Activated CD4-positive, alpha-beta T cell treated with anti-CD3 and anti-CD28 coated beads, Interleukin-2, Interleukin-4, amounts not matched to agents 100 ng/mL and 50 ng/mL, durations not matched to agents 16 hours and 8 hours (primary cell): Measurements from ENCODE around the gene GLT6D1.
"Not testable (repeated sequence)": the region's sequence is repeated elsewhere in the genome, so short reads cannot be mapped to it uniquely, and the experiment has no call there.

ENCODE experiments used
- DNase-seq: peaks from one replicate; pipeline ENCODE4 v3.0.0-alpha.2; 2020; ENCODE audit warnings: low spot score

The GLT6D1 gene

DNA sequence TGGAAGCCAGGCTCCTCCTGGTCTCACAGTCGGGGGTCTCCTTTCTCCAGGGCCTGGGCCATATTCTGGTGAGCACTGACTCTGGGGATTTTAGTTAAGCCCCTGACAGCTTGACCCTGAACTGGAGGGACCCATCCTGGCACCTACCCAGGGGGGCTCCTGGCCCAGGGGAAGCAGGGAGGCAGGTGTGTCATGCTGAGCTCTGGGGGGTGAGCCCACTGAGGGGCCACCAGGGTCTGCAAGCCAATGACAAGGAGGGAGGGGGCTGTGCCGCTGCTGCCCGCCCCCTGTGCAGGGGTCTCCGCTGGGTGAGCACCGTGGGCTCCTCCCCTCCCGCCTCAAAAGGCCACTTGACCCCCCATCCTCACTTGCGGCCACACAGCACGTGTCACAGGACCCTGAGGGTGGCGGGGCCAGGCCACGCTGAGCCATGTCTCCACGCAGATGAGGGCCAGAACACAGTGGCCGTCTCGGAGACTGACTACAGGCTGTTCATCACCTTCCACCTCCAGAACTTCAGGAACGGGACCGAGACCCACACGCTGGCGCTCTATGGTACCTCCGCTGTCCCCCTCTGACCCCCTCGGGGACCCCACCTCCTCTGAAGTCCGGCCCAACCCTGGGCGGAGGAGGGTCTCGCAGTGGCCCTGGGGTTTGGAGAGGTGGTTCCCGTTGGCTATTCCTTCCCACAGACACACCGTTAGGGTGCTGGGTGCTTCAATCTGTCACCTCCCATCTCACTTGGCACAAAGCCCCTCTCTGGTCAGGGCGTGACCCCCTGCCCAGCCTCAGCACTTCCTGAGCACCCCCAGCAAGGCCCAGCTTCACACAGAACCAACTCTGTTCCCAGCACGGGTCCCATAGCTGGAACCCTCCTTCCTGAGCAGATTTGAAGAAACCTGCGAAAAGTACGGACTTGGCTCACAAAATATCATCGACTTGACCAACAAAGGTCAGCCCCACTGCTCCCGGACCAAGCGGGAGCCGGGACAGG, 25.8 kb upstream of the GLT6D1 start:
- no peak for DNase-seq

DNA sequence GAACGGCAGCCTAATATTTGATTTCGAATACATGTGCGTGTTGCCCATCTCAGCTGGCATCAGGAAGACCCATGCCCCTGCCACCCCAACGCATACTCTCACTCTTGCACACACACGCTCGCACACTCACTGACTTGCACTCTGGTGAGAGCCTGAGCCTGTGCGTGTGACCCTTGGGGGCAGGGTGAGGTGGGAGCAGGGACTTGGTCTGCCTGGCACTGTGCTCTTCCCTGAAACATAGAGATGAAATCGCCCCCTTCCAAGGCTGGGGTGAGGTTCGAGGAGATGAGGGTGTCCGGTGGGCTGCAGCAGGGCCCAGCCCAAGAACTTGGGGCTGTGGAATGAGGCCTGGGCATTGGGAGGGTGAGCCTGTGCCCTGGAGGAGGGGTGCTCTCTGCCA, 24.9 kb upstream of the GLT6D1 start:
- no peak for DNase-seq

DNA sequence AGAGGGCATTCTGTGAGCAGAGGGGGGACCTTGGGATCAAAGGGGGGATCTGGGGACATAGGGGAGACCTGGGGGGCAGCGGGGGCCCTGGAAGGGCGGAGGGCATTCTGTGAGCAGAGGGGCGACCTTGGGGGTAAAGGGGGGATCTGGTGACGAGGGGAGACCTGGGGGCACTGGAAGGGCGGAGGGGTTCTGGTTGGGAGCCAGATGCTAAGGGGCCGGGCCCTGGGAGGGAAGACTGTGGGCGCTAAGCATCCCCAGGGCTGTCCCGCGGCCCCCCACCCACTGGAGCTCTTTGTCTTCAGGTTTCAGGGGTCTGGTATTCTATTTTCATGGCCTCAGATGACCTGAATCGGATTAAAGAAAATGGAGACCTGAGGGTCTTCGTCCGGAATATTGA, 24.5 kb upstream of the GLT6D1 start:
- no peak for DNase-seq

DNA sequence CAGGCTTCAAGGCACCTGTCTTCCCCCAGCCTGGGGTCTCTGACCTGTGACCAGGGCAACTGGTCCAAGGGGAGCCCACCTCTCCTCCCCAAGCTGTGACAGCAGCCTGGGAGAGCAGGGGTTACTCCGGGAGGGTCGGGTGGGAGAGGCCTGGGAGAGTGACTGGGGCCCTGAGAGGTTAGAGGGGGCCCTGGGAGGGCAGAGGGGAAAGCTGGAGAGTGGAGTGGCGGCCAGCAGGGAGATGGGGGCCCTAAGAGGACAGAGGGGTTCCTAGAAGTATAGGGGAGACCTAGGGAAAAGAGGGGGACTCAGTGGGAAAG, 24.1 kb upstream of the GLT6D1 start:
- DNase-seq, result no peak

DNA sequence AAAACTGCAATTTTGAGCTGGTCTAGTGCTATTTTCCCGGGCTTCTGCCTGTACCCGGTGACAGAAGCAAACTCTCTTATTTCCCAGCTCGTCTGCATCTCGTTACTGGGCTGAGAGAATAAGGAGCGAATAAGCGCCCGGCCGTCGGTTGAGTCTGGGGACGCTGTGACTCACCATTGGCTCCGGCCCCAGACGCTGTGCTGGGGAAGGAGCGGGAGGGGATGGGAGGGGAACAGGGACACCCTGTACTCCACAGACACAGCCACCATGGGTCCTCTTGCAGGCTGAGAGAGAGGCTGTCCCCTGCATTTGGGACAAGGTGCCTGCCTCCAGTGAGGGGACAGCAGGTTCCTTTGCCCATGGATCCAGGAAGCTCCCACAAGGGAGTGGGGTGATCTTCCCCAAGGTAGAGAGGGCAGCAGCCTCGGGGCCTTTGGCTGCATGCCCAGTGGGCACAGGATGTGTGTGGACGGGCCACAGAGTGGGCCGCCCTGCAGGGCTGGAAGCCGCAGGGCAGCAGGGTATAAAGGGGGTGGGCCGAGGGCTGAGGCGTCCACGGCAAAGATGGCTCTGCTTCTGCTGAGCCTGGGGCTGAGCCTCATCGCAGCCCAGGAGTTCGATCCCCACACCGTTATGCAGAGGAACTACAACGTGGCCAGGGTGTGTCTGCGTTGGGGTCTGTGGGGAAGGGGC, 23.6 kb upstream of the GLT6D1 start, which contains the start of gene LCN9:
TSS of gene LCN9 (plus strand) at position 552 of the 693 bp plus-strand sequence. CDS start at position 565, 13 bp downstream.
- no peak for DNase-seq

DNA sequence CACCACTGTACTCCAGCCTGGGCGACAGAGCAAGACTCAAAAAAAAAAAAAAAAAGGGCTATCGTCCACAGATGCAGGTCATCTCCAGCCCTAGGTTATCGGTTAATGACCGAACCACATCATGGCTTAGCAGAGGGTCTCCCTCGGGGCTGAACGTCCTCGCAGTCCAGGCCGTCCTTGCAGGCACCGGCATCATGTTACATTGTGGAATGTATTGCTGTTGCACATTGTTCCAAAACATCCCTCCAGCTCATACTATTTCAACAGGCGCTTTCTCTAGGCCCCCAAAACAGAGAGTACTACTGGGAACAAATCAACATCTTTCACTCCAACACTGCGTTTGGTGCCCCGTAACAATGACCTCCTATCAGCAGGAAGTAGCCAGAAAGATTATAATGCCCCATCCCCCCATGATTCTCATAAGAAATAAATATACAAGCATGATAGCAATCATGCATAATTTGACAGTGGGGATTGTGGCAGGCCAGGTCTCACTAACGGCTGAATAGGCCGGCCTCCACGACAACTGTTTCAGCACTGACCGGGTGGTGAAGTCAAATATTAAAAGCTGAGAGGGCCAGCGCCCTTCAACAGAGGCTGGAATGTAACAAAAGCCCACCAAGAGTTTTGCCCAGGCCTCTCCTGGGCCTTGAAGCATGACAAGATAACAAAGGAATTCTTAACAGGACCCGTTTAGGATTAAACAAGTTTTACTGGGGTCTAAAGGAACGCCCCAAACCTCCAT, 22.6 kb upstream of the GLT6D1 start:
- no peak for DNase-seq

DNA sequence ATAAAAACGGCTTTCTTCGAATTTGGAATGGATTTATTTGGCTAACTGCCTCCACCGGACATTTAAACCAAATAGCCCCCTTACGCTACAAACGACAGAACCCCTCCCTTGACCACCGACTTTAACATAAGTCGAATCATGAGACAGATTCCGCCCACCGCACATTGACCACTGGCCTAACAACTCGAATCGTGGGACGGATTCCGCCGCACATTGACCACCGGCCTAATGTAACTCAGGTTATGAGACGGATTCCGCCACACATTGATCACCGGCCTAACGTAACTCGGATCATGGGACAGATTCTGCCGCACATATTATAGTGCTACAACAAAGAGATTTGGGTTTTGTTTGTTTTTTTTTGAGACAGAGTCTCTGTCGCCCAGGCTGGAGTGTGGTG, 21.1 kb upstream of the GLT6D1 start:
- no peak for DNase-seq

DNA sequence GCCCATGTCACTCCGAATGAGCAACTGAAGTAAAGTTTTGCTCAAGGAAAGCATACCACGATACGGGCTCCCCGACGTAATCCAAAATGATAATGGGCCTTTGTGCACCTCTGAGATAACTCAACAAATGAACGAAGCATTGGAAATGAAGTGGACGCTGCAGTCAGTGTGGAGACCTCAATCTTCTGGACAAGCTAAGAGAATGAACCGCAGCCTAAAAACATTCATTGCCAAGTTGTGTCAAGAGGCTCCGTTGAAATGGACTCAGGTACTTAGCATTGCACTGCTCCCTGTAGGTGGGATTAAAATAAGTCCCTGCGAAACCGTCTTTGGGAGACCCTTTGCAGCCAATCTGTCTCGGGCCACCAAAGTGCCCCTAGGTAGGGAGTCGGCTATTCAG, 19.9 kb upstream of the GLT6D1 start:
- no peak for DNase-seq

DNA sequence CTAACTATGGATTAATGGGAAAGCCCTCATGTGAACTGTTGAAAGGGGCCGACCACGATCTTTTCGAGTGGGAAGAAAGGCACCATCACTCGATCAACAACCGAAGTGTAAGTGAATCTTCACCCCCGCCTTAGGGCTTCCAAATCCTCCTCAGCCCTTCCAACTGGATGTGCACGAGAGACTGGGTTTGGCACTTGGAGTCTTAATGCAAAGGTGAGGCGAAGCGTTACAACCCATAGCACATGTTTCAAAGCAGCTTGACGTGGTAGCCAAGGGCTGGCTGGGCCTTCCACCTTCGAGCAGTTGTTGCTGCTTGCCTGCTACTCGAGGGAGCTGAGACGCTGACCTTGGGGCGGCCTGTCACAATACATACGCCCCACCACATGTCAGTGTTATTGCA, 18.1 kb upstream of the GLT6D1 start:
- no peak for DNase-seq

DNA sequence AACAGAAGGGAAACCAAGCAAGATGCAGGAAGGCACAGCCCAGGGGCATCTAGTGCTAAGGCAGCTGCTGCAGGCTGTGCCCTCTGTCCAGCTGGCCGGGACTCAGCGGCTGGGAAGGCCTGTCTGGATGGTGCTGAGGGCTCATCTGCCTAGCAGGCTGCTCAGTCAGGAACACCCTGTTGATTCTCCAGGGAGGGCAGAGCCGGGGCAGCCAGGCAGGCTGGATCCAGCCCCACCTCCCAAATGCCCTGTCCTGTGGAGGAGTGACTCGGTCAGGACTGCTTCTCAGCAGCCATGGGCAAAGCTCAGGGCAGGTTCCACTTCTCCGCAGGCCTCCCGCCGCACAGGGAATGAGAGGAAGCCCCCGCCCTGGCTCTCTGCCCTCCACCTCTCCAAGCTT, 16.0 kb upstream of the GLT6D1 start:
- DNase-seq, result no peak

DNA sequence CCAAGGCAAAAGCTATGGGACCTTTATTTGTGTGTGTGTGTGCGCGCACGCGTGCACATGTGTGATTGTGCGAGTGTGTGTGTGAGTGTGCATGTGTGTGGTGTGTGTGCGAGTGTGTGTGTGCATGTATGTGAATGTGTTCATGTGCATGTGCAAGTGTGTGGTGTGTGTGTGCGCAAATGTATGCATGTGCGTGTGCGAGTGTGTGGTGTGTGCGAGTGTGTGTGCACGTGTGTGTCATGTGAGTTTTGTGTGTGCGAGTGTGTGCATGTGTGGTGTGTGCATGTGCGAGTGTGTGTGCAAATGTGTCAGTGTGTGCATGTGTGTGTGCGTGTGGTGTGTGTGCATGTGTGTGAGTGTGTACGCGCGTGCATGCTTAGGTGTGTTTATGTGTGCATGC, 11.1 kb upstream of the GLT6D1 start:
- no peak for DNase-seq

DNA sequence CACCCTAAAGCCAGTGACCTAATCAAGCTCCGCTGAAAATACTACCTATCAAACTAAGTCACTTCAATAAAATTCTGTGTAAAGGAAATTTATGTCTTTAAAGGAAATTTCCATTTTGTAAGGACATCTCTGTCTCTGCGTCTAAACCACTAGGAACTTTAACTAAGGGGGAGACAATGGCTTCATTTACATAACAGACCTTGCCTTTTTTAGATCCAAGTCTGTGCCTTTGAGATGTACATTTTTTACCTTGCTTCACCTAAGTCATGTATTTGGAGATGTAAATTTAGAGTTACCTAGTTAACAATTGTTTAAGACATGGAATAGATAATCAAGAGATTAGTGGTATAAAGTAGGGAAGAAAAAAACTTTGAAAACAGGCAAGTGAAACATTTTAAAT, 10.2 kb upstream of the GLT6D1 start:
- no peak for DNase-seq

DNA sequence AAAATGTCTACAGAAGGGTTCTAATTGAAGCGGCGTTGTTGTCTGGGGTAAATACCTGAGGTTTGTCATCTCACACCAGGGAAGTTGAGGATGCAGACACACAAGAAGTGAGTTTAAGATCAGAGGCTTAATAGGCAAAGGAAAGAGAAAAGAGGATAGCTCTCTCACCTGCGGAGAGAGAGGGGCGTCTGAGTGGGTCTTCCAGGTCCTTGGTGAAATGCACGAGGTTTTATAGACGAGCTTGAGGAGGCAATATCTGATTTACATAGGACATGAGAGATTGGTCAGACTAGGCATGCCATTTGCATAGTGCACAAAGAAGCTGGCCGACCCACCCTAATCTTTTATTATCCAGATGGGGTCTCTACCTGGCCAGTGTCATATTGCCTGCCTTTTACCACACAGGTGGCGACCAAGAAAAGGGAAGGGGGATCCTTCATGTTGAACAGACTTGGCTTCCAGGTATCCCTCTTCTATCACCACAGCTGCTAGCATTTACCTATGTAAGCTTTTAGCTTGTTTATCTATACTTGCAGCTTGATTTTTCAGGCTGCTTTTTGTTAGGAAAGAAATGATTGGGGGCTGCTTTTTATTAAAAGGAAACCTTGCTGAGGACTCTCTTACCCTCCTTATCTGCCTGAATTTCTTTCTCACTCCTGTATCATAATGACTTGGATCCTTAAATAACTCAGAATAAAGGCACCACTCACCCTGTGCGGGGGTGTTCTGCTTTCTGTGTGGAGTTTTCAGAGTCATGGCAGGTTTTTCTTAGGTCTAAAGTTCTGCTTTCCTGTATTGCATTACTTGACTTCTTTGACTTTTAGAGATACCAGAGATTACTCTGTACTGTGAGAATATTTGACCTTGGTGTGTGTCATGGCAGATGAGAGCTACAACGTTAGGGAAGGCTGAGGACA, 9.4 kb upstream of the GLT6D1 start:
- no peak for DNase-seq

DNA sequence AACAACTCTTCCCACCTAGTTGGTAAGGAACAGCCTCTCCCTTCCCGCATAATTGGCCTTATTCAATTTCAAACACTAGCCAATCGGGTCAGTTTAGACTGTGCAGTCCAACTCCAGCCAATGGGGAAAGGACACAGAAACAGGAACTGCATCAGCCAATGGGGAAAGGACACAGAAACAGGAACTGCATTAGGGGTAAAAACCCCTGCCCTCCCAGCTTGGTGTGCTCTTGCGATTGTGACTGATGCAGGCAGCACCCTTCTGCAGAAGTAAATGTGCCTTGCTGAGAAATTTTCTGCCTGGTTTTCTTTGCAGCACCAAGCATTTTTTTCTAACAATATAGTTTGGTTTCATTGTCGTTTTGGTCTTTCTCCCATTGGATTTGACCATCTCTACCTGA, 8.5 kb upstream of the GLT6D1 start:
- DNase-seq, result no peak

DNA sequence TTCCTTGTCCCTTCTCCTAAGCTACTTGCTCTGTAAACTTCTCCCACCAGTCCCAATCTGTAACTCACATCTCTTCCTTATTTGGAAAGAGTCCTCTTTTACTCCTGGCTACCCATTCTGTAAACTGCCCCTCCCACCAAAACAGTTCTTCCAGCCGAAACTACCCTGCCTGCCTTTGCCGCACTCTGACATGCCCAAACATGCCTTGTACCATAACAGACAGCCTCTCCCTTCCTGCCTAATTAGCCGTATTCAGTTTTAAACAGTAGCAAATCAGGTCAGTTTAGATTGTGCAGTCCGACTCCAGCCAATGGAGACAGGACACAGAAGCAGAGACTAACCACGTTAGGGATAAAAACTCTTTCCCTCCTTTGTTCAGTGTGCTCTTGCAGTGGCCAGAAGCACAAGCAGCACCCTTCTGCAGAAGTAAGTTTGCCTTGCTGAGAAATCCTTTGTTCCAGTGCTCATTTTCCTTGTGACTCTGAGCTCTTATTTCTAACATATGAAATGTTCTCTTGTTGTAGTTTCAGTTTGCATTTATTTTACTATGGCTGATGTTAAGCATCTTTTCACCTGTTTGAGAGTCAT, 5.4 kb upstream of the GLT6D1 start:
- DNase-seq, result no peak

DNA sequence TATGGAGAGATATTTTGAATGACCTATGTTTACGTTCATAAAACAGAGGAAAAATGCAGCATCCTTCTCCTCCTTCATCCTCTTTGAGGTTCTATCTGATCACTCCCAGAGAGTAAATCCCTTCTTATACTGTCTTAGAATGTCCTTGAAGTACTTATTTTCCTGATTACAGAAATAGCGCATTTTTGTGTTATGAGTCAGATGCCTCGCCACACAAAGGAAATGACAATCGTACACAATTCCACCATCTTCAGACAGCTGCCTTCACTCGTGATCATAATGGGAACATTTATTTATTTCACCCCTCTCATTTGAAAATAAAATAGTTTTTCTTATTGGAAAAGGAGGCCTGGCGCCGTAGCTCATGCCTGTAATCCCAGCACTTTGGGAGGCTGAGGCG, 2.4 kb upstream of the GLT6D1 start:
- DNase-seq, result no peak

DNA sequence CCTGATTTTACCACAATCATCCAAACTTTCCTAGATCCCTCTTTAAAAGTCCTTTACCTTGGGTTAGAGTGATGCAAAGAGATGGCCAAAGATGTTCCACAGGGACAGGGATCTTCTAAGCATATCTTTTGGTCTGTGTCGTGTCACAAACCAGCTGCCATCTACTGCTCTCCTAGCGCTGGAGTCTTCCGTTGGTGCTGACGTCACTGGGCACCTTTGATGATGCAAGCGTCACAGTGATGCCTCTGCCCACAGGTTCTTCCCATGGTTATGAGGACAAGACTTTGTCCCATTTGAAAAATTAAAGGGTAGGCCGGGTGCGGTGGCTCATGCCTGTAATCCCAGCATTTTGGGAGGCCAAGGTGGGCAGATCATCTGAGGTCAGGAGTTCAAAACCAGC, 1.7 kb upstream of the GLT6D1 start:
- no peak for DNase-seq

DNA sequence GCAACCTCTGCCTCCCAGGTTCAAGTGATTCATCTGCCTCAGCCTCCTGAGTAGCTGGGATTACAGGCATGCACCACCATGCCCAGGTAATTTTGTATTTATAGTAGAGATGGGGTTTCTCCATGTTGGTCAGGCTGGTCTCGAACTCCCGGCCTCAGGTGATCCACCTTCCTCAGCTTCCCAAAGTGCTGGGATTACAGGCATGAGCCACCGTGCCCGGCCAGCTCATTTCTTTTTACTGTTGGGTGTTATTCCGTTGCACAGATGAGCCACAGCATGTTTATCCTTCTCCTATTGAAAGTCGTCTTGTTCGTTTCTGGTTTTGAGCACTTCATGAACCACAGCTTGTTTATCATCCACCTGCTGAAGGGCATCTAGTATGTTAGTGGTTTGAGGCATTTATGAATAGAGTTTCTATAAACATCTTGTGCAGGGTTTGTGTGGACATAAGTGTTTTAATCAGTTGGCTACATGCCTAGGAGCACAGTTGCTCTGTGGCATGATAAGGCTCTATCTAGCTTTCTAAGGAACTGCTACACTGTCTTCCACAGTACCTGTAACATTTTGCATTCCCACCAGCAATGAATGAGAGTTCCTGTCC, 2.3 kb downstream of the GLT6D1 start:
- not testable (repeated sequence) for DNase-seq

DNA sequence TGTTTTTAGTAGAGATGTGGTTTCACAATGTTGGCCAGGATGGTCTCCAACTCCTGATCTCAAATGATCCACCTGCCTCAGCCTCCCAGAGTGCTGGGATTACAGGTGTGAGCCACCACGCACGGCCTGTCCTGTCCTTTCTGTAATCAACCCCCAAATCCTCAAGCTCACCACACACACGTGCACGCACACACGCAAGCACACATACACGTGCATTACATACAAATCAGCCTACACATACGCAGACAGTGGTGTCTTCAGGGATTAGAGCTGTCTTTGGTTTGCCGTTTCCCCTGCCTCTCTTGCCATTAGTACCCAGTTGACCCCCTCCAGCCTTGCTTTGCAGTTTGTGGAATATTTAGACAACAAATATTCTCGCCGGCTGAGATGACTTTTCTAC, 6.5 kb downstream of the GLT6D1 start:
- no peak for DNase-seq

DNA sequence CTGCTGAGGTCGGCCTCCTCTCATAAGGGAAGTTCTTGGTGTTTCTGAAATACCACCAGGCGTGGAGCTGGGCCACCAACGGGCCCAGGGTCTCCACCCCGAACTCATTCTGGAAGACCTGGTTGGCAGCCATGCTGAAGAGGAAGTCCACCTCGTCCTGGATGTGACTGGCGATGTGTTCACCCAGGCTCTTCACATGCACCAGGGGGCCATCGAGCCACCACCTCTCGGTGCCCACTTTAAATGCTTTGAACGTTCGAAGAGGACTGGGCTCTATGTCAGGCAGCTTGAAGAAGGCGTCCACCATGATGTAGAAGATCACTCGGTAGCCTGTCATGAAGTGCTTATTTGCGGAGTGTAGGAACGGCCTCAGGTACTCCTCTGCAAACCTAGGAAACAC, 15.1 kb downstream of the GLT6D1 start:
- no peak for DNase-seq
